Measurements from ENCODE around the gene ZNF518A. TPM values are rescaled to one million over a fixed set of nuclear protein-coding genes. Genes with fewer than 3 reads are reported as not detected.

The ZNF518A gene
- polyA plus RNA-seq, 1 donor from 2014 or later = 56.7 TPM

- Histone ChIP-seq H3K4me3 (ENCODE audit: low read length) (peak overlapping the region; percentile 27), H3K4me2 (ENCODE audit: low read length) (no peak overlapping the region), H3K9ac (ENCODE audit: low read length) (no peak overlapping the region), H3K9me3 (ENCODE audit: low read length) (no peaks in the 10 kb centered on the region), H3K9me2 (ENCODE audit: insufficient read depth, low read length) (no peaks in the 10 kb centered on the region), H3K27me3 (ENCODE audit: insufficient read depth, low read depth, low read length) (no peaks in the 10 kb centered on the region), H3K36me3 (ENCODE audit: insufficient read depth, low read length) (no peaks in the 10 kb centered on the region), H3K79me2 (replicated peaks; ENCODE audit: insufficient read depth, low read length) (no peaks in the 10 kb centered on the region), H2AFZ (ENCODE audit: low read depth, low read length) (no peak overlapping the region), H4K20me1 (ENCODE audit: insufficient read depth) (no peaks in the 10 kb centered on the region), H3K27ac (ENCODE audit: low read length) (peak overlapping the region; percentile 68), H3F3A (ENCODE audit: insufficient read depth, low read length, poor library complexity, severe bottlenecking) (no peaks in the 10 kb centered on the region)
- no peak for TF ChIP-seq EZH2 (IDR thresholded peaks at IDR 0.05; ENCODE audit: borderline replicate concordance, insufficient read depth, low read length, poor library complexity, severe bottlenecking)
- TF ChIP-seq POLR2AphosphoS5 (IDR thresholded peaks at IDR 0.05) = no peak
- TF ChIP-seq MXI1 (conservative IDR thresholded peaks at IDR 0.05; ENCODE audit: poor library complexity, severe bottlenecking) = no peak
- TF ChIP-seq EP300 (conservative IDR thresholded peaks at IDR 0.05; ENCODE audit: poor library complexity, severe bottlenecking) = no peak
- TF ChIP-seq CTCF (IDR thresholded peaks at IDR 0.05; ENCODE audit: poor library complexity, severe bottlenecking) = no peak
- no peak for TF ChIP-seq TAF1 (IDR thresholded peaks at IDR 0.05; ENCODE audit: low read depth)
- TF ChIP-seq RAD21 (conservative IDR thresholded peaks at IDR 0.05) = no peak
- TF ChIP-seq REST (IDR thresholded peaks at IDR 0.05; ENCODE audit: borderline replicate concordance) = no peak
Observed at GRCh38 chr10:96082748-96083147, 47.3 kb upstream of the ZNF518A start.

- TF ChIP-seq SMC3 (conservative IDR thresholded peaks at IDR 0.05; ENCODE audit: poor library complexity) (no peak), EP300 (conservative IDR thresholded peaks at IDR 0.05; ENCODE audit: poor library complexity, severe bottlenecking) (no peak), POLR2AphosphoS5 (IDR thresholded peaks at IDR 0.05) (no peak), REST (IDR thresholded peaks at IDR 0.05; ENCODE audit: borderline replicate concordance) (no peak), RAD21 (conservative IDR thresholded peaks at IDR 0.05) (no peak)
- Histone ChIP-seq H3K27ac (ENCODE audit: low read length) (no peak overlapping the region), H3K9me2 (ENCODE audit: insufficient read depth, low read length) (no peaks in the 10 kb centered on the region), H3K4me2 (ENCODE audit: low read length) (no peak overlapping the region), H3K9me3 (ENCODE audit: low read length) (no peaks in the 10 kb centered on the region), H4K20me1 (ENCODE audit: insufficient read depth) (no peaks in the 10 kb centered on the region), H3K79me2 (replicated peaks; ENCODE audit: insufficient read depth, low read length) (no peaks in the 10 kb centered on the region), H2AFZ (ENCODE audit: low read depth, low read length) (no peak overlapping the region), H3K27me3 (ENCODE audit: insufficient read depth, low read depth, low read length) (no peaks in the 10 kb centered on the region), H3K36me3 (ENCODE audit: insufficient read depth, low read length) (no peaks in the 10 kb centered on the region), H3F3A (ENCODE audit: insufficient read depth, low read length, poor library complexity, severe bottlenecking) (no peaks in the 10 kb centered on the region), H3K9ac (ENCODE audit: low read length) (no peak overlapping the region), H3K4me3 (ENCODE audit: low read length) (no peak overlapping the region)
Observed at GRCh38 chr10:96089116-96089515, 41.0 kb upstream of the ZNF518A start.
